NCI-H1105 treated with DMSO at 0.1 percent for 48 hours (cell line): ENCODE results near the gene MDGA2.

Experiments
- DNase-seq: peaks from one replicate; lab custom pipeline; 2025; lab: John Stamatoyannopoulos, UW

The MDGA2 gene

GRCh38 chr14:47675466-47676314, at the start of gene MDGA2:
Gene MDGA2 (minus strand): TSS chr14:47675605.
- DNase-seq, result peak; percentile 65

GRCh38 chr14:47722929-47723693, 47.7 kb upstream of the MDGA2 start:
- no peak for DNase-seq

GRCh38 chr14:47720281-47720680, 44.9 kb upstream of the MDGA2 start:
- DNase-seq, result no peak

- DNase-seq, result no peak
These were observed 39.9 kb upstream of the MDGA2 start for GRCh38 chr14:47715330-47715729.

GRCh38 chr14:47710581-47710980, 35.2 kb upstream of the MDGA2 start:
- DNase-seq, result no peak

- DNase-seq, result no peak
These were observed 30.3 kb upstream of the MDGA2 start for GRCh38 chr14:47705683-47706082.

- no peak for DNase-seq
These were observed 16.4 kb upstream of the MDGA2 start for GRCh38 chr14:47691829-47692228.

- peak; percentile 17 for DNase-seq
These were observed 3.6 kb upstream of the MDGA2 start for GRCh38 chr14:47678993-47679392.

- DNase-seq, result peak; percentile 1
These were observed 2.8 kb upstream of the MDGA2 start for GRCh38 chr14:47678157-47678556.

- DNase-seq, result no peak
These were observed 861 bp upstream of the MDGA2 start for GRCh38 chr14:47676315-47676617.

- no peak for DNase-seq
These were observed 601 bp downstream of the MDGA2 start for GRCh38 chr14:47674543-47675465.

GRCh38 chr14:47674148-47674542, 1.3 kb downstream of the MDGA2 start:
- DNase-seq, result peak; percentile 38

GRCh38 chr14:47665337-47666134, 9.9 kb downstream of the MDGA2 start:
- no peak for DNase-seq

GRCh38 chr14:47662466-47662865, 12.9 kb downstream of the MDGA2 start:
- no peak for DNase-seq

GRCh38 chr14:47660158-47660557, 15.2 kb downstream of the MDGA2 start:
- no peak for DNase-seq

- no peak for DNase-seq
These were observed 17.4 kb downstream of the MDGA2 start for GRCh38 chr14:47658041-47658440.

- no peak for DNase-seq
These were observed 18.3 kb downstream of the MDGA2 start for GRCh38 chr14:47657143-47657542.

- DNase-seq, result no peak
These were observed 24.1 kb downstream of the MDGA2 start for GRCh38 chr14:47651337-47651736.

GRCh38 chr14:47637753-47638152, 37.7 kb downstream of the MDGA2 start:
- no peak for DNase-seq

- DNase-seq, result peak; percentile 65
These were observed 49.0 kb downstream of the MDGA2 start for GRCh38 chr14:47626151-47627035.
